ENCODE measurements around the gene LAMTOR2.

The LAMTOR2 gene

GRCh38 chr1:156076609-156077429 lies 22.2 kb downstream of the LAMTOR2 start:
- no peak for DNase-seq

- DNase-seq: no peak
These were observed 22.8 kb downstream of the LAMTOR2 start for GRCh38 chr1:156077430-156077760.

GRCh38 chr1:156078728-156079127 lies 24.1 kb downstream of the LAMTOR2 start:
- no peak for DNase-seq

GRCh38 chr1:156079762-156080161 lies 25.2 kb downstream of the LAMTOR2 start:
- no peak for DNase-seq

- DNase-seq: no peak
These were observed 25.8 kb downstream of the LAMTOR2 start for GRCh38 chr1:156080241-156080862.

- DNase-seq: no peak
These were observed 26.2 kb downstream of the LAMTOR2 start for GRCh38 chr1:156080863-156081179.

GRCh38 chr1:156081180-156081916 lies 26.8 kb downstream of the LAMTOR2 start:
- no peak for DNase-seq

- no peak for DNase-seq
These were observed 27.3 kb downstream of the LAMTOR2 start for GRCh38 chr1:156081917-156082308.

GRCh38 chr1:156082309-156083091 lies 27.9 kb downstream of the LAMTOR2 start, which contains the start of gene MEX3A:
Gene MEX3A, minus strand, starts transcription at chr1:156082465. Its CDS starts 467 bp downstream, at chr1:156081998.
- peak; percentile 75 for DNase-seq

- DNase-seq: no peak
These were observed 29.5 kb downstream of the LAMTOR2 start for GRCh38 chr1:156083800-156084790.

- DNase-seq: no peak
These were observed 31.7 kb downstream of the LAMTOR2 start for GRCh38 chr1:156086256-156086662.

GRCh38 chr1:156089704-156090103 lies 35.1 kb downstream of the LAMTOR2 start:
- no peak for DNase-seq

- peak; percentile 27 for DNase-seq
These were observed 35.7 kb downstream of the LAMTOR2 start for GRCh38 chr1:156090138-156090839.

- DNase-seq: peak; percentile 87
These were observed 36.2 kb downstream of the LAMTOR2 start for GRCh38 chr1:156090840-156091188.

- no peak for DNase-seq
These were observed 37.0 kb downstream of the LAMTOR2 start for GRCh38 chr1:156091610-156092009.

GRCh38 chr1:156095906-156096508 lies 41.4 kb downstream of the LAMTOR2 start:
- no peak for DNase-seq

- peak; percentile 86 for DNase-seq
These were observed 42.2 kb downstream of the LAMTOR2 start for GRCh38 chr1:156096640-156097391.

- no peak for DNase-seq
These were observed 43.1 kb downstream of the LAMTOR2 start for GRCh38 chr1:156097499-156098178.

GRCh38 chr1:156098784-156099183 lies 44.2 kb downstream of the LAMTOR2 start:
- no peak for DNase-seq

Data from midbrain (tissue), 1 donor.